HUES48 (cell line): ENCODE measurements around the gene ODF2.

Source experiments
- H3K27ac ChIP-seq: one replicate; pipeline ENCODE4 v1.7.0; 2013; ENCODE audit warnings: low read depth, low read length, inconsistent platforms
- H3K27me3 ChIP-seq: 2 replicates; pipeline ENCODE4 v1.6.1; 2013; ENCODE audit warnings: mild to moderate bottlenecking, low read length; ENCODE audit not compliant: control insufficient read depth, insufficient read depth
- H3K36me3 ChIP-seq: 2 replicates; pipeline ENCODE4 v1.6.1; 2013; ENCODE audit warnings: low read length; ENCODE audit not compliant: control insufficient read depth, insufficient read depth
- H3K4me1 ChIP-seq: 2 replicates; pipeline ENCODE4 v1.6.1; 2013; ENCODE audit warnings: mild to moderate bottlenecking, low read length; ENCODE audit not compliant: control insufficient read depth, insufficient read depth
- H3K4me3 ChIP-seq: 2 replicates; pipeline ENCODE4 v1.5.1; 2013; ENCODE audit warnings: mild to moderate bottlenecking, low read depth, low read length
- H3K9ac ChIP-seq: 2 replicates; pipeline ENCODE4 v1.6.1; 2013; ENCODE audit warnings: mild to moderate bottlenecking, low read depth, low read length, moderate library complexity
- H3K9me3 ChIP-seq: 2 replicates; pipeline ENCODE4 v1.6.1; 2013; ENCODE audit warnings: low read length; ENCODE audit not compliant: control insufficient read depth, insufficient read depth

Gene ODF2

GRCh38 chr9:128526720-128527119 is 70.9 kb downstream of the ODF2 start:
- no peaks in the 10 kb centered on the region for H3K4me1 ChIP-seq

GRCh38 chr9:128528445-128529160 is 72.8 kb downstream of the ODF2 start:
- Histone ChIP-seq H3K9ac (no peak overlapping the region), H3K27ac (no peak overlapping the region), H3K36me3 (peaks cover 46% of the 10 kb centered on the region), H3K9me3 (no peaks in the 10 kb centered on the region), H3K27me3 (no peaks in the 10 kb centered on the region), H3K4me3 (no peak overlapping the region), H3K4me1 (no peaks in the 10 kb centered on the region)

More at GRCh38 chr9:128526720-128527119, 70.9 kb downstream of the ODF2 start:
- H3K27me3 ChIP-seq = no peaks in the 10 kb centered on the region
- H3K36me3 ChIP-seq = peaks cover 39% of the 10 kb centered on the region
- no peak overlapping the region for H3K9ac ChIP-seq
- no peak overlapping the region for H3K4me3 ChIP-seq
- H3K9me3 ChIP-seq = no peaks in the 10 kb centered on the region
- H3K27ac ChIP-seq = no peak overlapping the region

- no peaks in the 10 kb centered on the region for H3K9me3 ChIP-seq
- no peak overlapping the region for H3K9ac ChIP-seq
- no peaks in the 10 kb centered on the region for H3K27me3 ChIP-seq
- no peak overlapping the region for H3K4me3 ChIP-seq
- no peak overlapping the region for H3K27ac ChIP-seq
- H3K4me1 ChIP-seq = no peaks in the 10 kb centered on the region
- peaks cover 49% of the 10 kb centered on the region for H3K36me3 ChIP-seq
These were observed 73.4 kb downstream of the ODF2 start for GRCh38 chr9:128529191-128529590.

GRCh38 chr9:128532581-128532980 is 76.8 kb downstream of the ODF2 start:
- no peak overlapping the region for H3K27ac ChIP-seq
- no peak overlapping the region for H3K4me3 ChIP-seq
- no peaks in the 10 kb centered on the region for H3K9me3 ChIP-seq
- no peaks in the 10 kb centered on the region for H3K27me3 ChIP-seq
- peaks cover 39% of the 10 kb centered on the region for H3K36me3 ChIP-seq
- no peaks in the 10 kb centered on the region for H3K4me1 ChIP-seq
- no peak overlapping the region for H3K9ac ChIP-seq

- H3K27ac ChIP-seq = no peak overlapping the region
- H3K9me3 ChIP-seq = no peaks in the 10 kb centered on the region
These were observed 85.0 kb downstream of the ODF2 start for GRCh38 chr9:128540634-128541360.

GRCh38 chr9:128546504-128546903 is 90.7 kb downstream of the ODF2 start:
- peaks cover 6% of the 10 kb centered on the region; the same call in 1 of the 2 replicates for H3K36me3 ChIP-seq
- H3K9ac ChIP-seq = no peak overlapping the region
- H3K4me1 ChIP-seq = peaks cover 14% of the 10 kb centered on the region
- no peaks in the 10 kb centered on the region for H3K9me3 ChIP-seq
- H3K27ac ChIP-seq = no peak overlapping the region
- H3K27me3 ChIP-seq = no peaks in the 10 kb centered on the region; the same call in 1 of the 2 replicates
- no peak overlapping the region for H3K4me3 ChIP-seq

More at GRCh38 chr9:128540634-128541360, 85.0 kb downstream of the ODF2 start:
- no peak overlapping the region for H3K9ac ChIP-seq
- no peaks in the 10 kb centered on the region for H3K27me3 ChIP-seq
- peaks cover 55% of the 10 kb centered on the region for H3K36me3 ChIP-seq
- no peaks in the 10 kb centered on the region for H3K4me1 ChIP-seq
- no peak overlapping the region for H3K4me3 ChIP-seq

GRCh38 chr9:128548876-128549275 is 93.1 kb downstream of the ODF2 start:
- no peaks in the 10 kb centered on the region for H3K36me3 ChIP-seq

GRCh38 chr9:128550226-128550625 is 94.4 kb downstream of the ODF2 start:
- Histone ChIP-seq H3K4me1 (peaks cover 37% of the 10 kb centered on the region), H3K36me3 (no peaks in the 10 kb centered on the region), H3K4me3 (no peak overlapping the region), H3K27ac (no peak overlapping the region), H3K9ac (no peak overlapping the region), H3K9me3 (no peaks in the 10 kb centered on the region), H3K27me3 (no peaks in the 10 kb centered on the region; the same call in 1 of the 2 replicates)

More at GRCh38 chr9:128548876-128549275, 93.1 kb downstream of the ODF2 start:
- Histone ChIP-seq H3K4me3 (no peak overlapping the region), H3K9ac (no peak overlapping the region), H3K4me1 (peaks cover 23% of the 10 kb centered on the region), H3K27ac (no peak overlapping the region), H3K9me3 (no peaks in the 10 kb centered on the region), H3K27me3 (no peaks in the 10 kb centered on the region; the same call in 1 of the 2 replicates)
